ENCODE results near the gene AIG1.
"Not testable (repeated sequence)": the region's sequence is repeated elsewhere in the genome, so short reads cannot be mapped to it uniquely, and the experiment has no call there.

The AIG1 gene

GRCh38 chr6:143166247-143166695 is 105.6 kb downstream of the AIG1 start:
- no peak for DNase-seq (ENCODE audit: low read depth)

- no peak for DNase-seq (ENCODE audit: low read depth)
Measured at GRCh38 chr6:143167224-143167623, 106.5 kb downstream of the AIG1 start.

- not testable (repeated sequence) for DNase-seq (ENCODE audit: low read depth)
Measured at GRCh38 chr6:143168396-143168816, 107.7 kb downstream of the AIG1 start.

GRCh38 chr6:143169440-143169839 is 108.8 kb downstream of the AIG1 start:
- no peak for DNase-seq (ENCODE audit: low read depth)

- no peak for DNase-seq (ENCODE audit: low read depth)
Measured at GRCh38 chr6:143174516-143174915, 113.8 kb downstream of the AIG1 start.

- DNase-seq (ENCODE audit: low read depth), result no peak
Measured at GRCh38 chr6:143174951-143175350, 114.3 kb downstream of the AIG1 start.

- no peak for DNase-seq (ENCODE audit: low read depth)
Measured at GRCh38 chr6:143176090-143177021, 115.7 kb downstream of the AIG1 start.

- DNase-seq (ENCODE audit: low read depth), result no peak
Measured at GRCh38 chr6:143177706-143178105, 117.0 kb downstream of the AIG1 start.

GRCh38 chr6:143179096-143179495 is 118.4 kb downstream of the AIG1 start:
- no peak for DNase-seq (ENCODE audit: low read depth)

GRCh38 chr6:143179901-143180612 is 119.4 kb downstream of the AIG1 start:
- DNase-seq (ENCODE audit: low read depth), result no peak

GRCh38 chr6:143180826-143181225 is 120.1 kb downstream of the AIG1 start:
- DNase-seq (ENCODE audit: low read depth), result no peak

- DNase-seq (ENCODE audit: low read depth), result no peak
Measured at GRCh38 chr6:143183666-143184065, 123.0 kb downstream of the AIG1 start.

- DNase-seq (ENCODE audit: low read depth), result no peak
Measured at GRCh38 chr6:143185288-143185687, 124.6 kb downstream of the AIG1 start.

- DNase-seq (ENCODE audit: low read depth), result no peak
Measured at GRCh38 chr6:143187238-143187923, 126.7 kb downstream of the AIG1 start.

- no peak for DNase-seq (ENCODE audit: low read depth)
Measured at GRCh38 chr6:143188292-143188691, 127.6 kb downstream of the AIG1 start.

GRCh38 chr6:143191361-143191760 is 130.7 kb downstream of the AIG1 start:
- no peak for DNase-seq (ENCODE audit: low read depth)

- DNase-seq (ENCODE audit: low read depth), result no peak
Measured at GRCh38 chr6:143192766-143193165, 132.1 kb downstream of the AIG1 start.

- no peak for DNase-seq (ENCODE audit: low read depth)
Measured at GRCh38 chr6:143193571-143194094, 132.9 kb downstream of the AIG1 start.

GRCh38 chr6:143194095-143194589 is 133.5 kb downstream of the AIG1 start:
- DNase-seq (ENCODE audit: low read depth), result no peak

GRCh38 chr6:143195349-143195845 is 134.7 kb downstream of the AIG1 start:
- DNase-seq (ENCODE audit: low read depth), result no peak

- DNase-seq (ENCODE audit: low read depth), result no peak
Measured at GRCh38 chr6:143196525-143197225, 136.0 kb downstream of the AIG1 start.
